Stimulated activated naive B cell treated with anti-CD40 and anti-IgM and Interleukin-4, amounts not matched to agents 10 μg/mL and 1 μg/mL and 100 μg/mL, for 72 hours (primary cell): ENCODE results near the gene PFDN6.
A peak's percentile ranks its signal among the peaks of the same experiment; 100 is the strongest.
"Not testable (repeated sequence)": the region's sequence is repeated elsewhere in the genome, so short reads cannot be mapped to it uniquely, and the experiment has no call there.

Experiments used
- ATAC-seq, 2 donors: fragments of 150-1000 bp; cut with Tn5 transposase; replicated peaks; 2 replicates each; pipeline ENCODE4 v1.10.0; 2021; ENCODE audit warnings: moderate library complexity in 1 of 2
- DNase-seq: peaks from one replicate; pipeline ENCODE4 v3.0.0; 2021
- H3K27ac Mint-ChIP-seq: one replicate; pipeline ENCODE4 v1.8.0; 2022; ENCODE audit warnings: mild to moderate bottlenecking, mixed read lengths
- H3K27me3 Mint-ChIP-seq, 2 donors: one replicate each; pipeline ENCODE4 v1.8.0; 2022; ENCODE audit warnings: mixed read lengths in 2 of 2
- H3K36me3 Mint-ChIP-seq, 2 donors: one replicate each; pipeline ENCODE4 v1.8.0; 2022; ENCODE audit warnings: mixed read lengths in 2 of 2, mild to moderate bottlenecking in 1 of 2
- H3K4me1 Mint-ChIP-seq, 2 donors: one replicate each; pipeline ENCODE4 v1.8.0; 2022; ENCODE audit warnings: mixed read lengths in 2 of 2, mild to moderate bottlenecking in 1 of 2
- H3K4me3 Mint-ChIP-seq, 2 donors: one replicate each; pipeline ENCODE4 v1.8.0; 2022; ENCODE audit warnings: mild to moderate bottlenecking in 2 of 2, mixed read lengths in 2 of 2, moderate library complexity in 1 of 2
- H3K9me3 Mint-ChIP-seq, 2 donors: one replicate each; pipeline ENCODE4 v1.8.0; 2022; ENCODE audit warnings: mixed read lengths in 2 of 2, mild to moderate bottlenecking in 1 of 2

The PFDN6 gene

GRCh38 chr6:33264015-33264414 is 25.4 kb upstream of the PFDN6 start:
- Mint-ChIP-seq H3K4me1 (peaks cover 0 to 7% of the 10 kb centered on the region in 2 donors), H3K36me3 (peaks cover 60 to 65% of the 10 kb centered on the region in 2 donors), H3K9me3 (no peaks in the 10 kb centered on the region), H3K4me3 (no peak overlapping the region), H3K27ac (no peak overlapping the region), H3K27me3 (no peaks in the 10 kb centered on the region)
- ATAC-seq (no peak), DNase-seq (no peak)

GRCh38 chr6:33271117-33271467 is 18.3 kb upstream of the PFDN6 start:
- ATAC-seq (peak; percentile 24 to 31), DNase-seq (no peak)
- H3K36me3 Mint-ChIP-seq = peaks cover 61 to 83% of the 10 kb centered on the region in 2 donors
- no peaks in the 10 kb centered on the region for H3K27me3 Mint-ChIP-seq
- no peaks in the 10 kb centered on the region for H3K9me3 Mint-ChIP-seq
- peaks cover 32 to 56% of the 10 kb centered on the region in 2 donors for H3K4me1 Mint-ChIP-seq
- peak overlapping the region; percentile 99 for H3K4me3 Mint-ChIP-seq
- H3K27ac Mint-ChIP-seq = peak overlapping the region; percentile 100

- H3K9me3 Mint-ChIP-seq = no peaks in the 10 kb centered on the region
- H3K27ac Mint-ChIP-seq = peak within 1 kb of the TSS; percentile 100
- peak within 1 kb of the TSS; percentile 99 for H3K4me3 Mint-ChIP-seq
- DNase-seq (peak; percentile 90), ATAC-seq (peak; percentile 91 to 93)
- no peaks in the 10 kb centered on the region for H3K27me3 Mint-ChIP-seq
- peaks cover 61 to 83% of the 10 kb centered on the region in 2 donors for H3K36me3 Mint-ChIP-seq
- H3K4me1 Mint-ChIP-seq = peaks cover 37 to 61% of the 10 kb centered on the region in 2 donors
These were observed 17.7 kb upstream of the PFDN6 start, which contains the start of the genes RPS18 and VPS52 for GRCh38 chr6:33271468-33272274. Gene RPS18 (plus strand): TSS chr6:33272075. CDS start chr6:33272120, 45 bp downstream. Gene VPS52 (minus strand): TSS chr6:33271876. CDS start chr6:33271675, 201 bp downstream.

- peaks cover 61 to 78% of the 10 kb centered on the region in 2 donors for H3K36me3 Mint-ChIP-seq
These were observed 16.9 kb upstream of the PFDN6 start for GRCh38 chr6:33272275-33273128.

GRCh38 chr6:33273129-33273923 is 16.1 kb upstream of the PFDN6 start:
- H3K4me3 Mint-ChIP-seq = peak overlapping the region; percentile 99
- no peak for ATAC-seq
- H3K9me3 Mint-ChIP-seq = no peaks in the 10 kb centered on the region
- H3K27ac Mint-ChIP-seq = peak overlapping the region; percentile 100
- peaks cover 46 to 68% of the 10 kb centered on the region in 2 donors for H3K4me1 Mint-ChIP-seq
- no peaks in the 10 kb centered on the region for H3K27me3 Mint-ChIP-seq
- peaks cover 58 to 71% of the 10 kb centered on the region in 2 donors for H3K36me3 Mint-ChIP-seq
- DNase-seq = no peak

More at GRCh38 chr6:33272275-33273128, 16.9 kb upstream of the PFDN6 start:
- Mint-ChIP-seq H3K27ac (peak overlapping the region; percentile 100), H3K4me1 (peaks cover 42 to 66% of the 10 kb centered on the region in 2 donors), H3K4me3 (peak overlapping the region; percentile 99), H3K9me3 (no peaks in the 10 kb centered on the region), H3K27me3 (no peaks in the 10 kb centered on the region)
- no peak for DNase-seq
- peak; percentile 8 to 10 for ATAC-seq

- H3K27ac Mint-ChIP-seq = peak overlapping the region; percentile 100
- H3K4me1 Mint-ChIP-seq = peaks cover 46 to 77% of the 10 kb centered on the region in 2 donors
- H3K36me3 Mint-ChIP-seq = peaks cover 56 to 66% of the 10 kb centered on the region in 2 donors
- no peaks in the 10 kb centered on the region for H3K9me3 Mint-ChIP-seq
- peak overlapping the region; percentile 99 for H3K4me3 Mint-ChIP-seq
- no peak for ATAC-seq
- H3K27me3 Mint-ChIP-seq = no peaks in the 10 kb centered on the region
- no peak for DNase-seq
These were observed 15.2 kb upstream of the PFDN6 start for GRCh38 chr6:33273924-33274902.

- H3K4me1 Mint-ChIP-seq = peaks cover 40 to 82% of the 10 kb centered on the region in 2 donors
- ATAC-seq, H3K27me3 Mint-ChIP-seq, H3K9me3 Mint-ChIP-seq, DNase-seq: not testable (repeated sequence)
- peak overlapping the region; percentile 100 for H3K27ac Mint-ChIP-seq
- H3K4me3 Mint-ChIP-seq = peak overlapping the region; percentile 99
- peaks cover 59 to 61% of the 10 kb centered on the region in 2 donors for H3K36me3 Mint-ChIP-seq
These were observed 13.4 kb upstream of the PFDN6 start for GRCh38 chr6:33275795-33276580.

GRCh38 chr6:33276581-33276863 is 12.9 kb upstream of the PFDN6 start:
- peak overlapping the region; percentile 99 for H3K4me3 Mint-ChIP-seq
- peak overlapping the region; percentile 100 for H3K27ac Mint-ChIP-seq
- peaks cover 59 to 61% of the 10 kb centered on the region in 2 donors for H3K36me3 Mint-ChIP-seq
- no peaks in the 10 kb centered on the region for H3K9me3 Mint-ChIP-seq
- no peak for DNase-seq
- peaks cover 44 to 82% of the 10 kb centered on the region in 2 donors for H3K4me1 Mint-ChIP-seq
- ATAC-seq = peak in 1 of 2 donors; percentile 1
- no peaks in the 10 kb centered on the region for H3K27me3 Mint-ChIP-seq

- peak within 1 kb of the TSS; percentile 99 for H3K4me3 Mint-ChIP-seq
- H3K27me3 Mint-ChIP-seq = no peaks in the 10 kb centered on the region
- DNase-seq = peak; percentile 86
- H3K36me3 Mint-ChIP-seq = peaks cover 58 to 59% of the 10 kb centered on the region in 2 donors
- no peaks in the 10 kb centered on the region for H3K9me3 Mint-ChIP-seq
- H3K27ac Mint-ChIP-seq = peak within 1 kb of the TSS; percentile 100
- H3K4me1 Mint-ChIP-seq = peaks cover 44 to 82% of the 10 kb centered on the region in 2 donors
- ATAC-seq = peak; percentile 76 to 79
These were observed 12.3 kb upstream of the PFDN6 start, which contains the start of gene B3GALT4 for GRCh38 chr6:33276864-33277662. Gene B3GALT4 (plus strand): TSS chr6:33277123. CDS start chr6:33277420, 297 bp downstream.

- H3K36me3 Mint-ChIP-seq = peaks cover 53 to 58% of the 10 kb centered on the region in 2 donors
- H3K4me1 Mint-ChIP-seq = peaks cover 41 to 77% of the 10 kb centered on the region in 2 donors
- peak; percentile 27 for DNase-seq
These were observed 11.6 kb upstream of the PFDN6 start for GRCh38 chr6:33277663-33278391.

GRCh38 chr6:33278392-33278741 is 11.0 kb upstream of the PFDN6 start:
- no peak for ATAC-seq
- Mint-ChIP-seq H3K4me3 (peak overlapping the region in 1 of 2 donors; percentile 99), H3K27me3 (no peaks in the 10 kb centered on the region), H3K27ac (peak overlapping the region; percentile 82), H3K9me3 (no peaks in the 10 kb centered on the region), H3K36me3 (peaks cover 48 to 55% of the 10 kb centered on the region in 2 donors), H3K4me1 (peaks cover 39 to 72% of the 10 kb centered on the region in 2 donors)
- DNase-seq = no peak

More at GRCh38 chr6:33277663-33278391, 11.6 kb upstream of the PFDN6 start:
- Mint-ChIP-seq H3K9me3 (no peaks in the 10 kb centered on the region), H3K4me3 (peak overlapping the region; percentile 89 to 99), H3K27me3 (no peaks in the 10 kb centered on the region), H3K27ac (peak overlapping the region; percentile 97)
- peak; percentile 30 to 31 for ATAC-seq
